Activated CD4-positive, alpha-beta T cell treated with anti-CD3 and anti-CD28 coated beads, Interleukin-2, amount 50 U/mL, for 24 hours (primary cell): ENCODE results near the gene IZUMO3.
"Not testable (repeated sequence)": the region's sequence is repeated elsewhere in the genome, so short reads cannot be mapped to it uniquely, and the experiment has no call there.

ENCODE experiments used
- DNase-seq, 2 donors: peaks; one replicate each; pipeline ENCODE4 v3.0.0-alpha.2; 2020; ENCODE audit warnings: low read depth in 1 of 2, low spot score in 1 of 2

The IZUMO3 gene, protein sequence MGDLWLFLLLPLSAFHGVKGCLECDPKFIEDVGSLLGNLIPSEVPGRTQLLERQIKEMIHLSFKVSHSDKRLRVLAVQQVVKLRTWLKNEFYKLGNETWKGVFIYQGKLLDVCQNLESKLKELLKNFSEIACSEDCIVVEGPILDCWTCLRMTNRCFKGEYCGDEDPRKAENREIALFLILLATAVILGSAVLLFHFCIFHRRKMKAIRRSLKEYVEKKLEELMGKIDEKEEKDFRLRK

DNA sequence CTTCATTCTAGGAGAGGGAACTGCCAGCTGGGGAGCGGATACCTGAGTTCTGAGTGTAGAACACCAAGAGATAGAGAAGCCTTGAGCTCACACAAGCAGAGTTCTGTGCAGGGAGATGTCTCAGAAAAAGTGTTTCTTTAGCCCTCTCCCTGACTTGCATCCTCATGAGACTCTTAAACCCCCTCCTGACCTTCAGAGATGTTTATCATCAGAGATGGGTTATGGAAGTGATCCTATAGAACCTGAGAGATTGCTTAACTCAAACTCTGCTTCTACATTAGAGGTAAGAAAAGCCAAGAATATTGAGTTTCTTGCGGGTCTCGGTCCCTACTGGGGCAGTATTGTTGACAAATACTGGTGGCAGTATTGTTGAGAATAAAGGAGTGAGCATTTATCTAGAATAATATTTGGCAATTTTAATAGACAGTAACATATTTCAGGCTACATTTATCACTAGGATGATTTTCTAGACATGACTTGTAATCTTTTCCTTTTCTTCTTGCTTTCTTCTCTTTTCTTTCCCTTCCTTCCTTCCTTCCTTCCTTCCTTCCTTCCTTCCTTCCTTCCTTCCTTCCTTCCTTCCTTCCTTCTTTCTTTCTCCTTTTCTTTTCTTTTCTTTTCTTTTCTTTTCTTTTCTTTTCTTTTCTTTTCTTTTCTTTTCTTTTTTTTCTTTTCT is at the start of gene IZUMO3:
Gene IZUMO3 (minus strand): TSS at position 51 of the 676 bp plus-strand sequence. CDS start 248 bp downstream, outside the sequence.
- no peak for DNase-seq

- no peak for DNase-seq
Measured at GRCh38 chr9:24594234-24594850, 48.6 kb upstream of the IZUMO3 start.

GRCh38 chr9:24590432-24590831 is 44.7 kb upstream of the IZUMO3 start:
- no peak for DNase-seq

GRCh38 chr9:24587883-24588282 is 42.2 kb upstream of the IZUMO3 start:
- DNase-seq: no peak

DNA sequence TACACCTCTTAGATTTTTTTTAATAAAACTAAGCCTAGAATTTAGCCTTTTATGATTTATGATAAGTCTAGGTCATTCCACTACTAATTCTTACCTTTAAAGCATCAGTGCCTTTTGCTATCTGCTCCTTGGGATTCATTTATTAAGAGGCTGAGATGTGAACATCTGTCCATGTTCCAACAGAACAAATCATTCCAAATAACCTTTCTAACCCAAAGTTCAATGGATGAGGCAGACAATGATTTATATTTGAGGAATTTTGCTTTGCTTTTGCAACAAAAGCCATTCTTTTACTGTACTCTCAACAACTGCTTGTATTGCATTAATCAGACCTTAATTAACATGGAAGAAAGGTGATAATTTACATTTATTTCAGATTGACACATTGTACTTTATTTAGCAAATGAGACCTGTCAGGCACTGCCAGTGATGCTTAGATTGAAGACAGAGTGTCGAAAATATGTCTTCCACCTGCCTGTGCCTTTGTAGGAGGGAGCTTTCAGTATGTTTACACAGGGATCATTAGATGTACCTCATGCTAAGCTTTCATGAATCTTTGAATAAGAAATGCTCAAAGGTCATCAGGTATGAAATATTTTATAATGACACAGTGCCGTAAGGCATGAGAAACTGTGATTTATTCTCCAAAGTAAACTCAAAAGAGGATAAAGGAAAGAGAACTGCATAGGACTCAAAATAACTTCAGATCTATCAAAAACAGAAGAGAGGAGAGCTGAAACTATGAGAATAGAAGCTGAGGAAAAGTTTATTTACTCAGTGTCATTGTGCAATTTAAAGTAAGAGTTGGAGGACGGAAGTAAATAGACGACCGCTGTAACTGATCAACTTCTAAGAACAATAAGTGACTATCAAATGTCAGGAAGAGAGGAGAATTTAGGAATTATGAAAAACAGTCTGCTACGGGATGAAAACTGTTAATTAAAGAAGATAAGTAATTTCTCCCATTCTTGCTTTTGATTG is 36.7 kb upstream of the IZUMO3 start:
- DNase-seq: no peak

- DNase-seq: not testable (repeated sequence)
Measured at GRCh38 chr9:24580005-24580404, 34.3 kb upstream of the IZUMO3 start.

- no peak for DNase-seq
Measured at GRCh38 chr9:24572406-24572805, 26.7 kb upstream of the IZUMO3 start.

DNA sequence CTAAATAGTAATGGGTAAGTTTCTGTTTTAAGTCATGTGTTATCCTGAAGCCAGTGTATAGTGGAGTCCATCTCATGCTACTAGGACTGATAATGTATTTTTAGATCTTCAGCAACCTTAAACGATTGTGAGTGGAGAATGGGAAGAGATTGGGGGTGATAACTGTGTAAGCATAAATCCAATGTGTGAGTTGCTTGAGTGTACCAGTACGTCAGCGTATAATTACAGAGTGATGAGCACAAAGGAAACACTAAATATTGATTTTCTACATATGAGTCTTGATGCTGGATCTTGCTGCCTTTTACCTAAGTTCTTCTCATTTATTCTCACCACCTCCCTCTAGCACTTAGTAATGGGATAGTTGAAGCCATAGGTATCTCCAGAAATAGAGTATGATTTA is 16.3 kb upstream of the IZUMO3 start:
- DNase-seq: no peak

DNA sequence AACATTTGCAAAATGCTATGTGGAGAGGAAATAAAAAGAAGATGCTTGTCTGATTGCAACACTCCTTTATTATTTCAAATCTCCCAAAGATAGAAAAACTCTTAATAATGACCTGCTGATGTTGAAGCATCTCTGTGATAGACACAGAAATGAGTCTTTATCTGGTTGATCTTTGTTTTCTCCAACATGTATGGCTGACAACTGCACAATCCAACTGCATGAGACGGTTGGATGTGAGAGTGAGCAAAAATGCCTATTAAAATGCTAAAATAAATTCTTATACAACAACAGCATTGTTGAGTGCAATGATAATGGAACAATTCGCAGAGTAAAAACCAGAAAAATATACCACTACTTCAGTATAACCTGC is 7.5 kb upstream of the IZUMO3 start:
- DNase-seq: no peak

DNA sequence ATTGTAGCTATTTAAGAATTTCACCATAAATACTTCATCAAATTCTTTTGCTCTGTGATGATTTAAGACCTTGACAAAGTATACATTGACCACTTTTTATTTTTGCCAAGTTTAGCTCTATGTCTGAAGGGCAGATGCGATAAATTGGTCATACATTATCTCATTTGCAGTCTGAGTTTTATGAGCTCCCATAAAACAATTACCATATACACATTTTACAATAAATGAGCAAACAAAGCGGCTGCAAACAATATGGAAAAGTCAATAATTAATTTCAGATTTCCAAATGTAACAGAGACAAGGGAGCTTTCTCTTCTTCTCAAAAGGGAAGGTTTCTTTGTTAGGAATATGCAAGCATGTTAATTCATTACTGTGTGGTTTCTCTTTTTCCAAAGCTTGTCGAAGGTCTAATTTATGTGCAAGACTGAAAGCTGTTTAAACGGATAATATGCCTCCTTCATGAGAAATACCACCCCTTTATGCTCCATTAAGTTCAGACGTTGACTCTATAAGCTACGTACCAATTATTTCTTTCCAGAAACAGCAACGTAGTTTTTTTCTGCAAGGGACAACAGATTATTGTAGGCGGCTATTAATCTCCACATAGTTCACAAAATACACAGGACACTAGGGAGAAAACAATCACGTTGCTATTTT is 7.0 kb upstream of the IZUMO3 start:
- DNase-seq: no peak

- no peak for DNase-seq
Measured at GRCh38 chr9:24545285-24545684, 412 bp downstream of the IZUMO3 start.

DNA sequence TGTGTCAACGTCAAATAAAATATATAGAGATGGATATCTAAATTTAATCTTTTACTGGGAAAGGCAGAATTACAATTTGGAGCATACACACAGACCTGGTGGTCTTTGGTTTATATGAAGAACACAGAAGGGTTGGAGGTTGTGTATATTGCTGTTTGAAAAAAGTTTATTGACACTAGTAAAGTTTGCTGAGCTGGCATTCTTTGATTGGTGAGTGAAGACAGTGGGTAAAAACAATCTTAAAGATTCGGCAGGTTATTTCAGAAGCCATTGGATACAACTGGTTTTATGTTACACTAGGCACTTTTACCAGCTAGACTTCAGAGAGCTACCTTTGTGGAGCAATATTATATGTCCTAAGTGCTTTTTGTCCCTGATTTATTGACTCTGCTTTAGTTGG is 27.2 kb downstream of the IZUMO3 start:
- no peak for DNase-seq

- no peak for DNase-seq
Measured at GRCh38 chr9:24516463-24516862, 29.2 kb downstream of the IZUMO3 start.

DNA sequence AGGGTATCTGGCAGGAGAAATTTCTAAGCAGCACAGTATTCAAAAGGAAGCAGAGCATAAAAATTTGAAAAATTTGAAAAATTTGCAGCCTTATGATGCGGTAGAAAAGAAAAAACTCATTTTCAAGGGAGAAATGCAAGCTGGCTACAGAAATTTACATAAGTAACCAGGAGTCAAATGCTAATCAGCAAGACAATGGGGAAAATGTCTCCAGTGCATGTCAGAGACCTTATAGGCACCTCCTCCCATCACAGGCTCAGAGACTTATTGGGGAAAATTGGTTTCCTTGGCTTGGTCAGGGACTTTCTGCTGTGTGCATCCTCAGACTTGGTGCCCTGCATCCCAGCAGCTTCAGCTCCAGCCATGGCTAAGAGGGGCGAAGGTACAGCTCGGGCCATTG is 35.8 kb downstream of the IZUMO3 start:
- no peak for DNase-seq

DNA sequence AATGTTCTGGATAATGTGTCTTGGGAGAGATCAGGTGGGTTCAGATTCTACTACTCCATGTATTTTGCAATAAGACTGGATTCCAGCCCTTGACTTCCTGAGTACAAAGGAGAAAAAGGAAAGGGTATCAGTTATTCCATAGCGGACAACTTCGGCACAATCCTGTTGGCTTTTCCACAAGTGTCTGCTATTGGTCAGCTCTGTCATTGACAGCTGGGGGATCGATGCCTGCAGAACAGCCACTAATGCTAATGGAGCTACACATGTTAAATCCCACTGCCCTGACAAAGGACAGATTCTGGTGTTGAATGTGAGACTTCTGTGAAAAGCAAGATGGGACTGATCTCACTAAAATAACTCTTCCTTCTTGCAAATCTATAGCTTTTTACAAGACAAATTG is 41.2 kb downstream of the IZUMO3 start:
- DNase-seq: no peak

DNA sequence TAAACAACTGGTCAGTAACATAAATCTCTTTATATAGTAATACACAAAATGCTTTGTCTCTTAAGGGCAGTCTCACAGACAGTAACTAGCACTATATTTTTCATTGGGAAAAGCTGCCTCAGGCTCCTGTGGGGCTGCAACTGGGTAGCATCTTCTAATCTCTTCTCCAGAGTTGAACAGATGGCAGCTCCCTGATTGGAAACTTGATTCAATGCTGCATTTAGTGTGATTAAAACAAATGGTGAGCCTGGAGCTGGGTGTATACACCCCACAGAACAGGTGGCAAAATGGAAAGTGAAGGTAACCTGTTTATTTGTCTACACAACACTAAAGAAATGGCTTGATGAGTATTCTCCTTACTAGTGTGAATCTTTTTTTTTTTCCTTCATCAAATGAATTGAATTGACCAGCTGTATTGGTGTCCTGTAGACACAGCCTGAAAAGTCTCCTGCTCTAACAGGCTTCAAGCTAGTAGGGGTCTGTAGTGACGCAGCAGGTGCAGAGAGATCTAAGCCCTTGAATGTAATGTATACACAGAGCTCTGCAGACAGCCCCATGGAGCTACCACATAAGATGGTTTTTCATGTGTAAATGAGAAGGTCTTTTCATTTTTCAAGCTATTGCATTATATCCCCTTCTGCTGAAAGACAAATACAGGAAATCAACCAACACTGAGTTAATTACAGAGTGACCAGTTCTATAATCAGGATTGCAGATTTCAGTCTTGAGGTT is 43.3 kb downstream of the IZUMO3 start:
- no peak for DNase-seq

- DNase-seq: no peak
Measured at GRCh38 chr9:24500761-24501160, 44.9 kb downstream of the IZUMO3 start.

DNA sequence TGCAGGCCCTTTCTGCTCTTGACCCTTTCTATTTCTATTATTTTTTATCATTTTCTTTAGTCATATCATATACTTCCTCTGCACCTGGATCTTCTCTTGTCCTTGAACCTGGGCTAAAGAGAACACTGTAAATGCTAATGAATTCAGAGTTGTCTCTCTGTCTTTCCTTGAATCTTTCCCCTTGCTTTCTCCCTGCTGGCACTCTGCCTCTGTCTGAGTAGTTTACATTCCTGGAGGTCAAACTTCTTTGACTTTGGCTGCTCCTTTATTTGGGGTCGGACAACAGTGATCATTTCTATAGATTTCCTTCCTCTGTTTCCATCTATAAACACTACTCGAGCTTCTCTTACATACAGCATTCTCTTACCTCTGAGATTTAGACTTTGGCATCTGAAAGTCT is 47.1 kb downstream of the IZUMO3 start:
- DNase-seq: no peak

- no peak for DNase-seq
Measured at GRCh38 chr9:24497671-24498070, 48.0 kb downstream of the IZUMO3 start.
